ENCODE measurements around the gene INTS6.
A peak's percentile ranks its signal among the peaks of the same experiment; 100 is the strongest.

Gene INTS6, protein sequence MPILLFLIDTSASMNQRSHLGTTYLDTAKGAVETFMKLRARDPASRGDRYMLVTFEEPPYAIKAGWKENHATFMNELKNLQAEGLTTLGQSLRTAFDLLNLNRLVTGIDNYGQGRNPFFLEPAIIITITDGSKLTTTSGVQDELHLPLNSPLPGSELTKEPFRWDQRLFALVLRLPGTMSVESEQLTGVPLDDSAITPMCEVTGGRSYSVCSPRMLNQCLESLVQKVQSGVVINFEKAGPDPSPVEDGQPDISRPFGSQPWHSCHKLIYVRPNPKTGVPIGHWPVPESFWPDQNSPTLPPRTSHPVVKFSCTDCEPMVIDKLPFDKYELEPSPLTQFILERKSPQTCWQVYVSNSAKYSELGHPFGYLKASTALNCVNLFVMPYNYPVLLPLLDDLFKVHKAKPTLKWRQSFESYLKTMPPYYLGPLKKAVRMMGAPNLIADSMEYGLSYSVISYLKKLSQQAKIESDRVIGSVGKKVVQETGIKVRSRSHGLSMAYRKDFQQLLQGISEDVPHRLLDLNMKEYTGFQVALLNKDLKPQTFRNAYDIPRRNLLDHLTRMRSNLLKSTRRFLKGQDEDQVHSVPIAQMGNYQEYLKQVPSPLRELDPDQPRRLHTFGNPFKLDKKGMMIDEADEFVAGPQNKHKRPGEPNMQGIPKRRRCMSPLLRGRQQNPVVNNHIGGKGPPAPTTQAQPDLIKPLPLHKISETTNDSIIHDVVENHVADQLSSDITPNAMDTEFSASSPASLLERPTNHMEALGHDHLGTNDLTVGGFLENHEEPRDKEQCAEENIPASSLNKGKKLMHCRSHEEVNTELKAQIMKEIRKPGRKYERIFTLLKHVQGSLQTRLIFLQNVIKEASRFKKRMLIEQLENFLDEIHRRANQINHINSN

GRCh38 chr13:51452361-51453206 is at the start of gene INTS6:
Gene INTS6 (minus strand): TSS chr13:51453036. CDS start chr13:51452525, 511 bp downstream.
- TF ChIP-seq, protein P1, sequence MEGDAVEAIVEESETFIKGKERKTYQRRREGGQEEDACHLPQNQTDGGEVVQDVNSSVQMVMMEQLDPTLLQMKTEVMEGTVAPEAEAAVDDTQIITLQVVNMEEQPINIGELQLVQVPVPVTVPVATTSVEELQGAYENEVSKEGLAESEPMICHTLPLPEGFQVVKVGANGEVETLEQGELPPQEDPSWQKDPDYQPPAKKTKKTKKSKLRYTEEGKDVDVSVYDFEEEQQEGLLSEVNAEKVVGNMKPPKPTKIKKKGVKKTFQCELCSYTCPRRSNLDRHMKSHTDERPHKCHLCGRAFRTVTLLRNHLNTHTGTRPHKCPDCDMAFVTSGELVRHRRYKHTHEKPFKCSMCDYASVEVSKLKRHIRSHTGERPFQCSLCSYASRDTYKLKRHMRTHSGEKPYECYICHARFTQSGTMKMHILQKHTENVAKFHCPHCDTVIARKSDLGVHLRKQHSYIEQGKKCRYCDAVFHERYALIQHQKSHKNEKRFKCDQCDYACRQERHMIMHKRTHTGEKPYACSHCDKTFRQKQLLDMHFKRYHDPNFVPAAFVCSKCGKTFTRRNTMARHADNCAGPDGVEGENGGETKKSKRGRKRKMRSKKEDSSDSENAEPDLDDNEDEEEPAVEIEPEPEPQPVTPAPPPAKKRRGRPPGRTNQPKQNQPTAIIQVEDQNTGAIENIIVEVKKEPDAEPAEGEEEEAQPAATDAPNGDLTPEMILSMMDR (IDR thresholded peaks at IDR 0.05; ENCODE audit: low read depth, low read length, missing control alignments), result no peak
- DNase-seq (ENCODE audit: low read depth), result peak; percentile 96
- H3K4me3 ChIP-seq (ENCODE audit: low read depth, low read length), result peak within 1 kb of the TSS; percentile 93

- peak; percentile 30 for DNase-seq (ENCODE audit: low read depth)
- H3K4me3 ChIP-seq (ENCODE audit: low read depth, low read length), result no peak overlapping the region
- TF ChIP-seq, protein P1 (IDR thresholded peaks at IDR 0.05; ENCODE audit: low read depth, low read length, missing control alignments), result no peak
Observed at GRCh38 chr13:51502153-51502651, 49.4 kb upstream of the INTS6 start.

DNA sequence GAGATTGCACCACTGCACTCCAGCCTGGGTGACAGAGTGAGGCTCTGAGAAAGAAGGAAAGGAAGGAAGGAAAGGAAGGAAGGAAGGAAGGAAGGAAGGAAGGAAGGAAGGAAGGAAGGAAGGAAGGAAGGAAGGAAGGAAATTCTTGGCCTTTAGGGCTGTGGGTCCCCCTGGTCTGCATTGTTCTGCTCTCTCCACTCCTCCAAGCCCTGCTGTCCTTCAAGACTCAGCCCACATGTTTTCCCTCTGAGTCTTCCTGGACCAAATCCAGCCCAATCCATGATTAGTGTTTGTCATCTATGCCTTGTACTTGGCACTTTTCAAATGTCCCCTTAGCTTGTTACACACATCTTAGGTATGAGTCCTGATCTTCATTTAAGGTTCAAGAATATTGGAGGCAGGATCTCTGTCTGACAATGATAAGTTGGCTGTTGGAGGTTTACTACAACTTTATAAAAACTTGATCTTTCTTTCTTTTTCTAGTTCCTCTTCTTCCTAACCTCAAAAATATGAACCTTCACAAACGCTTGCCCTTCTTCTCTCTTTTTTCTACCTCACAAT is 48.8 kb upstream of the INTS6 start:
- DNase-seq (ENCODE audit: low read depth), result no peak
- TF ChIP-seq, protein P1 (IDR thresholded peaks at IDR 0.05; ENCODE audit: low read depth, low read length, missing control alignments), result no peak
- H3K4me3 ChIP-seq (ENCODE audit: low read depth, low read length), result no peak overlapping the region

DNA sequence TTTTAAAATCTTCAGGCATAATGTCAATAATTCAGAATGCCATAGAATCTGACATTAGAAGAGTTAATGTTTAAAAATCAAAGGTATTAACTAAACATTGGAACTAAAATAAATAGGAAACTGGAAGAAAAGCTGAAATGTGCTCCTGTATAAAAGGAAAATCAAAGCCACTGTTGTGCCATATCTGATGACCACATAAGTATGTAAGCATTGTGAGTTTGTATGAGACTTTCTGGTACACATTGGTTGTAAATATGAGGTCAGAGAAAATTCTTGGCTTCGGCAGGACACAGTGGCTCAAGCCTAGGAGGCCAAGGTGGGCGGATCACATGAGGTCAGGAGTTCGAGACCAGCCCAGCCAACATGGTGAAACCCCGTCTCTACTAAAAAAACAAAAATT is 48.3 kb upstream of the INTS6 start:
- DNase-seq (ENCODE audit: low read depth), result no peak
- no peak overlapping the region for H3K4me3 ChIP-seq (ENCODE audit: low read depth, low read length)
- TF ChIP-seq, protein P1 (IDR thresholded peaks at IDR 0.05; ENCODE audit: low read depth, low read length, missing control alignments), result no peak

- no peak for DNase-seq (ENCODE audit: low read depth)
- TF ChIP-seq, protein P1 (IDR thresholded peaks at IDR 0.05; ENCODE audit: low read depth, low read length, missing control alignments), result no peak
- no peak overlapping the region for H3K4me3 ChIP-seq (ENCODE audit: low read depth, low read length)
Observed at GRCh38 chr13:51500687-51501086, 47.9 kb upstream of the INTS6 start.

- no peak for DNase-seq (ENCODE audit: low read depth)
- H3K4me3 ChIP-seq (ENCODE audit: low read depth, low read length), result no peak overlapping the region
- TF ChIP-seq, protein P1 (IDR thresholded peaks at IDR 0.05; ENCODE audit: low read depth, low read length, missing control alignments), result no peak
Observed at GRCh38 chr13:51499841-51500240, 47.0 kb upstream of the INTS6 start.

Data from GM12864 (cell line).